ENCODE data around the gene ATF4. TPM values are rescaled to one million over a fixed set of nuclear protein-coding genes. Genes with fewer than 3 reads are reported as not detected.

The ATF4 gene
- total RNA-seq, 1 donor from 2014 or later, result 339 TPM

DNA sequence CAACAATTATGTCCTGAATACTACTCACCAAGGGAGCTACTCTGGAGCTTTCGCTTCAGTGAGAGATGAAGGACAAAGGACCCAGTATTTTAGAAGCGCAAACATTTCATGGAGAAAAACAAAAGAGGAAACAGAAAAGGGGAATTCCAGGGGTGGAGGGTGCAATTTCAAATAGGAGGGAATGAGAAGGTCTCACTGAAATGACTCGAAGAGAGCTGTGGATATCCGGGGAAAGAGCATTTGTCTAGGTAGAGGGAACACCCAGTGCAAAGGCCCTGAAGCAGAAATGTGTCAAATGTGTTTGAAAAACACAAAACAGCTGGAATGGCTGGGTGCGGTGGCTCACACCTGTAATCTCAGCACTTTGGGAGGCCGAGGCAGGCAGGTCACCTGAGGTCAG, 9.8 kb downstream of the ATF4 start:
- H3K27me3 Mint-ChIP-seq (ENCODE audit: low read depth), result no peaks in the 10 kb centered on the region
- DNase-seq (ENCODE audit: low spot score), result no peak
- H3K9me3 Mint-ChIP-seq, result no peaks in the 10 kb centered on the region
- peaks cover 65% of the 10 kb centered on the region for H3K36me3 Mint-ChIP-seq (ENCODE audit: low read depth)
- intact Hi-C loops (cut with micrococcal nuclease), result loop anchor here (5.0 kb wide), 3 partner anchors 402 to 1422 kb away; partner anchors contain the start of genes RBX1 and TNRC6B
- peak overlapping the region; percentile 31 for H3K27ac Mint-ChIP-seq
- peak overlapping the region; percentile 7 for H3K4me3 Mint-ChIP-seq (ENCODE audit: low read depth)
- peaks cover 59% of the 10 kb centered on the region for H3K4me1 Mint-ChIP-seq (ENCODE audit: low read depth)

DNA sequence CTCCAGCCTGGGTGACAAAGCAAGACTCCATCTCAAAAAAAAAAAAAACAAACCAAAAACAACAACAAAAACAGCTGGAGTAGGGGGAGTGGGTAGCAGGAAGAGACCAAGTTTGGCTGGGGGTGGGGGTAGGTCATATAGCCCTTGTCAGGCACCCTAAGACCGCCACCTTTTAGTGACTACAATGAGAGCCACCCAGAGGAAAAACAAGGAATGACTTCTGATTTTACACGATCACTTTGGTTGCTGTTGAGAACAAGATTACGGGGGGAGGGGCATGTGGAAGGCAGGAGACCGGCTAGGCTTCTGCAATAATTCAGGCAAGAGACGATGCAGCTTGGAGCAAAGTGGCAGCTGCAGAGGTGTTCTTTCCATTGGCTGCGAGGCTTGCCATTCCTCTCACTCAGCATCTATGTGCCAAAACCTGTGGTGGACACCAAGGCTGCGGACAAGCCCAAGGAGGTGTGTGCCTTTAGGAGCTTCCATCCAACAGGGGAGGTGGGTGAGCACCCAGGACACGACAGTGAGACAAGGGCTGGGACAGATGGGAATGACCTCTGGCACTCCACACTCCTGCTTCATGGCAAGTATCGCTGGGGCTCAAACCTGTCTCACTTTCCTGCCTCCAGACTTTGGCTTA, 10.4 kb downstream of the ATF4 start:
- DNase-seq (ENCODE audit: low spot score), result no peak

DNA sequence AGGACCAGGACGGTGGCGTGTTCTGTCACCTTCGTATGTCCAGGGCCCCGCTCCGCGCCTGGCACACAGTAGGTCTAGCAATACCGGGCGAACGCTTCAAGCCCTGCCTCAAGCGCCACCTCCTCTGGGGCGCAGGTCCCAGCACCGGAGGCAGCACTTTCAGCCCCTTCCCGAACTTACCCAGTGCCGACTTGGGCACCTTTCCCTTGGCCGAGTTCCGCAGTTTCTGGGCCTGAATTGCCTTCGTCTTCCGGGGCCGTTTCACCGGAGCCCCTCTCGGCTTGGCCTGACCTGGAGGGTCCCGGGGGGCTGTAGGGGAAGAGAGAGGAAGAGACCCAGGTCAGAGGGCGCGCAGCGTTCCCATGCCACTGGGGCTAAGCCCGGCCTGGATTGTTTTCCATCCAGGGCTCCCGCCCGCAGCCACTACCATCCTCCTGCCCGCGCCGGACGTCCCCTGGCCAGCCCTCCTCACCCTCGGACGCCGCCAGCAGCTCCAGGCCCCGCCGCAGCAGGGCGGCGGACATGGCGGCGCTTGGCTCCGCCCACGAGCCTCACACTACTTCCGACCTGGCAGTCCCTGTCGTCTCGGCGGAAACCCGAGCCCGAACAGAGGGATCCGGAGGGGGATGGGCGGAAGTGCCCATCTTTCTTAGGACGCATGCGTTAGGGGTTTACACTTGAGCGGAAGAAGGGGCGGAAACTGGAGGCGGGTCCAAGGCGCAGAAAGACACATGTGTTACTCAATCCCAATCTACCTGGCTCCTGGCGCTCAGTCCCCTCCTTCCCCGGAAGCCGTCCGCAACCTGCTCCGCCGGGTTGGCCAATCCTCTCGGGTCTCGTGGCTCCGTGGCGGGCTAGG, 12.1 kb downstream of the ATF4 start, which contains the start of gene RPS19BP1:
TSS of gene RPS19BP1 (minus strand) at position 534 of the 859 bp plus-strand sequence. CDS start at position 524, 10 bp downstream.
- peak within 1 kb of the TSS; percentile 96 for H3K4me3 Mint-ChIP-seq (ENCODE audit: low read depth)
- peaks cover 44% of the 10 kb centered on the region for H3K4me1 Mint-ChIP-seq (ENCODE audit: low read depth)
- peak; percentile 99 for DNase-seq (ENCODE audit: low spot score)
- peak within 1 kb of the TSS; percentile 90 for H3K27ac Mint-ChIP-seq
- peaks cover 52% of the 10 kb centered on the region for H3K36me3 Mint-ChIP-seq (ENCODE audit: low read depth)
- intact Hi-C loops (cut with micrococcal nuclease), result loop anchor here (1.0 to 5.0 kb wide), 8 partner anchors 12 to 1420 kb away; partner anchors contain the start of genes ADSL, ATF4, MIEF1 and RBX1
- H3K27me3 Mint-ChIP-seq (ENCODE audit: low read depth), result no peaks in the 10 kb centered on the region
- H3K9me3 Mint-ChIP-seq, result no peaks in the 10 kb centered on the region

More for the DNA sequence above, 10.4 kb downstream of the ATF4 start:
- intact Hi-C loops (cut with micrococcal nuclease), result loop anchor here (5.0 kb wide), 3 partner anchors 401 to 1421 kb away; partner anchors contain the start of genes RBX1 and TNRC6B
- Mint-ChIP-seq H3K4me3 (ENCODE audit: low read depth) (peak overlapping the region; percentile 96), H3K27me3 (ENCODE audit: low read depth) (no peaks in the 10 kb centered on the region), H3K36me3 (ENCODE audit: low read depth) (peaks cover 58% of the 10 kb centered on the region), H3K9me3 (no peaks in the 10 kb centered on the region), H3K4me1 (ENCODE audit: low read depth) (peaks cover 54% of the 10 kb centered on the region), H3K27ac (no peak overlapping the region)

DNA sequence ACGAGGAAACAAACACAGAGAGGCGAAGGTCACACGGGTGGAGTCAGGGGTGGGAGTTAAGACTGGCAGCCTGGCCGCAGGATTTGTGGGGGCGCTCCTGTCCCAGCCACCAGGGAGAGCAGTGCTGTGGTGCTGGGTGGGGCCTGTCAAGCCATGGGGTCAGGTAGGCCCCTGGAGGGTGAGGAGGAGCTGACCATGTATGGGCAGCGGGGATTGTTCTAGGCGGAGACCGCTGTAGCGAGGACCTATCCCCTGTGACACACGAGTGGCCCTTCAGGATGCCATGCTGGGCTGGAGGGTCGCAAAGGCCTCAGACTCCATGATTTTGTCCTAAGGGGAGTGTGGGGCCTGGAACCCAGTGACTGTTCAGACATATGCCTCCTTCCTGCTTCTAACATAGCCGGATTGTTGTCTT, 13.7 kb downstream of the ATF4 start:
- H3K4me1 Mint-ChIP-seq (ENCODE audit: low read depth), result peaks cover 36% of the 10 kb centered on the region

DNA sequence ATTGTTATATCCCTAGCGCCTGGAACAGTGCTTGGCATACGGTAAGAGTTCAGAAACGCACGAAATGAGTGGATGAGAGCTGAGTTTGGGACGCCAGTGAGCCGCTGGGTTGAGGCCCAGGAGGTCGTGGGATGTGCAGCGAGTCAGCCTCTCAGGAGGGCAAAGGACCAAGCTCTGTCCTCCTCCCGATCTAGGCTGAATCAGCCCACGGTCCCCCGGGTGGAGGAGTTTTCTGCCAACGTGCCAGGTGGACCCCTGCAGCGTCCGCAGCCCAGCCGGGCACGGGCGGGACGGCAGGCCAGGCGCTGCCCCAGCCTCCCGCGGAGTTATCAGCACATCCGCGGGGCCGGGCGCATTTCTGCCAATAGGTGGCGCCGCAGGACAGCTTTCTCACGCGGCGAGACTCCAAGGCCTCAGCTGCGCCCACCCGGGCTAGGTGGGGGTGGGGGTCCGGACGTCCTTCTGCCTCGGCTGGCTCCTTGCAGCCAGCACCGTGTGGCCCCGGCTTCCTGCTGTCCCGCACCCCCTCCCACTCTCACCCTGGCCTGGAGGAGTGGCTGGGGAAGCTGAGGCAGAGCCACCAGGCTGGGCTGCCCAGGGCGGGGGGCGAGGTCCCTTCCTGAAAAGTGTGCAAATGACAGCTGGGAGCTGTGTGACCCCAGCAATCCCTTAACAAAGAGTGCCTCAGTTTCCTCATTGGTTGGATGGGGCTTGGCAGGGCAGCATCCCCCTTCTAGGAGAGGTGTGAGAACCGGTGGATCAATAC, 14.4 kb downstream of the ATF4 start:
- no peaks in the 10 kb centered on the region for H3K27me3 Mint-ChIP-seq (ENCODE audit: low read depth)
- H3K4me1 Mint-ChIP-seq (ENCODE audit: low read depth), result peaks cover 30% of the 10 kb centered on the region
- no peak overlapping the region for H3K27ac Mint-ChIP-seq
- H3K4me3 Mint-ChIP-seq (ENCODE audit: low read depth), result no peak overlapping the region
- intact Hi-C loops (cut with micrococcal nuclease), result loop anchor here (5.0 kb wide), 3 partner anchors 398 to 1418 kb away; partner anchors contain the start of genes RBX1 and TNRC6B
- peak; percentile 62 for DNase-seq (ENCODE audit: low spot score)
- H3K9me3 Mint-ChIP-seq, result no peaks in the 10 kb centered on the region
- H3K36me3 Mint-ChIP-seq (ENCODE audit: low read depth), result peaks cover 28% of the 10 kb centered on the region

More for the DNA sequence above, 13.7 kb downstream of the ATF4 start:
- H3K4me3 Mint-ChIP-seq (ENCODE audit: low read depth), result no peak overlapping the region
- H3K9me3 Mint-ChIP-seq, result no peaks in the 10 kb centered on the region
- H3K36me3 Mint-ChIP-seq (ENCODE audit: low read depth), result peaks cover 35% of the 10 kb centered on the region
- no peak for DNase-seq (ENCODE audit: low spot score)
- H3K27ac Mint-ChIP-seq, result no peak overlapping the region
- H3K27me3 Mint-ChIP-seq (ENCODE audit: low read depth), result no peaks in the 10 kb centered on the region
- intact Hi-C loops (cut with micrococcal nuclease), result loop anchor here (5.0 kb wide), 3 partner anchors 398 to 1418 kb away; partner anchors contain the start of genes RBX1 and TNRC6B

DNA sequence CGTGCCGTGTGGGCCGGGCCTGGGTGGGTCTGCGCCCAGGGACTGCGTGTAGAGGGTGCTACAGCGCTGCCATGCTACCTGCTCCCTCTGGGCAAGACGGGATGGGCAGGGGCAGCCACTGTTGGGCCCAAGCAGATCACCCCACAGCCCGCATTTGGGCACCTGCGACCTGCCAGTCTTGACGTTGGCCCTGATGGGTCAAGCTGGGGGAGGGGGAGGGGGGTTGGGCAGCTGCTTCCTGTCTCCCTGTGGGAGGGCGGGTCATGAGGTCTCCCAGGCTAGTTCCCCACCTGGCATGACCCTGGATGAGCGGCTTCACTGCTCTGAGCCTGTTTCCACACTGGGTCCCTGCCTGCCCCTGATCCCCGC, 15.0 kb downstream of the ATF4 start:
- Mint-ChIP-seq H3K27me3 (ENCODE audit: low read depth) (no peaks in the 10 kb centered on the region), H3K36me3 (ENCODE audit: low read depth) (peaks cover 23% of the 10 kb centered on the region), H3K4me3 (ENCODE audit: low read depth) (no peak overlapping the region), H3K4me1 (ENCODE audit: low read depth) (peaks cover 24% of the 10 kb centered on the region), H3K9me3 (no peaks in the 10 kb centered on the region), H3K27ac (no peak overlapping the region)
- intact Hi-C loops (cut with micrococcal nuclease), result no loop called here
- DNase-seq (ENCODE audit: low spot score), result no peak

DNA sequence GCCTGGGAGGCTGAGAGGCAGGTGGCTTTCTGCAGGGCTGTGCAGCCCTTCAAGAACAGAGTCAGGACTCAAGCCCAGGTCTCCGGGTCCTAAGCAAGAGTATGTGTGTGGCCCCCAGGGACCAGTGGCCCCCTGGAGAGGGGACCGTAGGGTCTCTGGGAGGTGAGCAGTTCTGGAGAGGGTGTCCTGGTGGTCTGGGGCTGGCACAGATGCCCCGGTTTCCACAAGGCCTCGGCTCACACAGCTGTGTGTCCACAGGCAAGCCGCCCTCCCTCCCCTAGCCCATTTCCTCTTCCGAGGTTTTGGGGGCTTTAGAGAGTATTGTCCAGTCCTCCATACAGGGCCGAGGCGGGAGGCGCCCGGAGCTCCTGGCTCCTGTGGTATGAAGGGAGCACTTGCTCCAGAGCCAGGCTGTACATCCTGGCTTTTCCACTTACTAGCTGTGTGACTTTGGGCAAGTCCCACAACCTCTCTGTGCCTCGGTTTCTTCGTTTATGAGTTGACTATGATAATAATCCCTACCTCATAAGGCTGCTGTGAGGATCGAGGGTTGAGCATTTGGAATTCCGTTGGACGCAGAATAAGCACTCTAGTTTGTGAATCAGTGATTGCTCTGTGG, 15.6 kb downstream of the ATF4 start:
- Mint-ChIP-seq H3K36me3 (ENCODE audit: low read depth) (peaks cover 17% of the 10 kb centered on the region), H3K4me3 (ENCODE audit: low read depth) (no peak overlapping the region), H3K27me3 (ENCODE audit: low read depth) (no peaks in the 10 kb centered on the region), H3K4me1 (ENCODE audit: low read depth) (peaks cover 19% of the 10 kb centered on the region), H3K9me3 (no peaks in the 10 kb centered on the region), H3K27ac (no peak overlapping the region)
- DNase-seq (ENCODE audit: low spot score), result no peak
- intact Hi-C loops (cut with micrococcal nuclease), result loop anchor here (1.0 kb wide), 1 partner anchor 18 kb away; no protein-coding TSS in a partner anchor

DNA sequence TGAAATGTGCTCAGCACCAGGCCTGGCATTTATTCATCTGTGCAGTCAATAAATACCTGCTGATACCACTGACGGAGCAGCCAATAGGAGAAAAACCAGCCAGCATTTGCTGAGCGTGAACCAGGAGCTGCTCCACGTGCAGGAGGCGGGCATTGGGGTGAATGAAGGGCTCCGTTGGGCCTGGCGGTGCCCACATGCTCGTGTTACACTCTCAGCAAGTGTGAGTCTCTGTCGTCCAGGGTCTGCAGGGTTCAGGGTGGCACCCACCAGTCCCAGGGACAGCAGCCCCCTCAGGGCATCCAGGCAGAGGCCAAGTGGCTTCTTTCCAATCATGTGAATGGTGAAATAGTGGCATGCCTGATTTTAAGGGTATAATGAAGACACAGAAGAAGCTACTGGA, 16.3 kb downstream of the ATF4 start:
- Mint-ChIP-seq H3K4me1 (ENCODE audit: low read depth) (peaks cover 12% of the 10 kb centered on the region), H3K27me3 (ENCODE audit: low read depth) (peaks cover 2% of the 10 kb centered on the region), H3K36me3 (ENCODE audit: low read depth) (peaks cover 9% of the 10 kb centered on the region), H3K27ac (no peak overlapping the region), H3K9me3 (no peaks in the 10 kb centered on the region), H3K4me3 (ENCODE audit: low read depth) (no peak overlapping the region)
- intact Hi-C loops (cut with micrococcal nuclease), result loop anchor here (1.0 kb wide), 1 partner anchor 18 kb away; no protein-coding TSS in a partner anchor
- DNase-seq (ENCODE audit: low spot score), result no peak

DNA sequence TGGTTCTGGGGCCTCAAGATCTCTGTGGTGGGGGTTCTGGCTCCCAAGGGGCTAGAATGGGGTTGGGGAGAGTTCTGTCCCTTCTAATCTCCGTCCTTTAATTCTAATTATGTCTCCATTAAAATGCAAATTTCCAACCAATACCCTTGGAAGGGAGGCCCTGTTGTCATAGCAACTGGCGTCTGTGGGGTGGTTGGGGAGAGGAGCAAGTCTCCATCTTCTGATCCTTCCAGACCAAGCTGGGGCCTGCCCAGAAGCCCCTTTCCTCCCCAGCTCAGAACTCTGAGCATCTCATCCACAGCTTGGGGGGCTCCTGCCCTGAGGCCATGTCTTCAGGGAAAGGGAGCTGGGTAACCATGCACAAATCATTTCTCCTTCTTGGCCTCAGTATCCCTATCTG, 17.6 kb downstream of the ATF4 start:
- Mint-ChIP-seq H3K36me3 (ENCODE audit: low read depth) (no peaks in the 10 kb centered on the region), H3K27me3 (ENCODE audit: low read depth) (peaks cover 5% of the 10 kb centered on the region), H3K4me1 (ENCODE audit: low read depth) (peaks cover 5% of the 10 kb centered on the region), H3K4me3 (ENCODE audit: low read depth) (no peak overlapping the region), H3K27ac (no peak overlapping the region), H3K9me3 (no peaks in the 10 kb centered on the region)
- intact Hi-C loops (cut with micrococcal nuclease), result no loop called here
- no peak for DNase-seq (ENCODE audit: low spot score)

DNA sequence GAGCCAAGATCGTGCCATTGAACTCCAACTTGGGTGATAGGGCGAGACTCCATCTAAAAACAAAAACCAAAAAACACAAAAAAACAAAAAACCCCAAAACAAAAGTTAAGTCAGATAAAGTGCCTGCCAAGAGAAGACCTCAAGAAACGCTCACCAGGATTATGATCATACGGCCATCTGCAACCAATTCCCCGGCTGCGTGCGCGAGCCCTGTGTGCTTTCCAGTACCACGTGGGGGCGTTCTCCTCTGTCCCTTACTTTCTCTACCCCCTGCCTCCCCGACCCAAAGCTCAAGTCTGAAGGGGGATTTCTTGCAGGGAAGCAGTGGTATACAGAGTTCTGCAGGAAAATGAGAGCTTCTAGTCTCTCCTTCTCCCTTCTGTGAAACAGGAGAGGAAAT, 22.7 kb downstream of the ATF4 start:
- peaks cover 6% of the 10 kb centered on the region for H3K4me1 Mint-ChIP-seq (ENCODE audit: low read depth)
- no peak overlapping the region for H3K27ac Mint-ChIP-seq
- DNase-seq (ENCODE audit: low spot score), result no peak
- peaks cover 28% of the 10 kb centered on the region for H3K27me3 Mint-ChIP-seq (ENCODE audit: low read depth)
- no peaks in the 10 kb centered on the region for H3K9me3 Mint-ChIP-seq
- intact Hi-C loops (cut with micrococcal nuclease), result no loop called here
- no peaks in the 10 kb centered on the region for H3K36me3 Mint-ChIP-seq (ENCODE audit: low read depth)
- no peak overlapping the region for H3K4me3 Mint-ChIP-seq (ENCODE audit: low read depth)

DNA sequence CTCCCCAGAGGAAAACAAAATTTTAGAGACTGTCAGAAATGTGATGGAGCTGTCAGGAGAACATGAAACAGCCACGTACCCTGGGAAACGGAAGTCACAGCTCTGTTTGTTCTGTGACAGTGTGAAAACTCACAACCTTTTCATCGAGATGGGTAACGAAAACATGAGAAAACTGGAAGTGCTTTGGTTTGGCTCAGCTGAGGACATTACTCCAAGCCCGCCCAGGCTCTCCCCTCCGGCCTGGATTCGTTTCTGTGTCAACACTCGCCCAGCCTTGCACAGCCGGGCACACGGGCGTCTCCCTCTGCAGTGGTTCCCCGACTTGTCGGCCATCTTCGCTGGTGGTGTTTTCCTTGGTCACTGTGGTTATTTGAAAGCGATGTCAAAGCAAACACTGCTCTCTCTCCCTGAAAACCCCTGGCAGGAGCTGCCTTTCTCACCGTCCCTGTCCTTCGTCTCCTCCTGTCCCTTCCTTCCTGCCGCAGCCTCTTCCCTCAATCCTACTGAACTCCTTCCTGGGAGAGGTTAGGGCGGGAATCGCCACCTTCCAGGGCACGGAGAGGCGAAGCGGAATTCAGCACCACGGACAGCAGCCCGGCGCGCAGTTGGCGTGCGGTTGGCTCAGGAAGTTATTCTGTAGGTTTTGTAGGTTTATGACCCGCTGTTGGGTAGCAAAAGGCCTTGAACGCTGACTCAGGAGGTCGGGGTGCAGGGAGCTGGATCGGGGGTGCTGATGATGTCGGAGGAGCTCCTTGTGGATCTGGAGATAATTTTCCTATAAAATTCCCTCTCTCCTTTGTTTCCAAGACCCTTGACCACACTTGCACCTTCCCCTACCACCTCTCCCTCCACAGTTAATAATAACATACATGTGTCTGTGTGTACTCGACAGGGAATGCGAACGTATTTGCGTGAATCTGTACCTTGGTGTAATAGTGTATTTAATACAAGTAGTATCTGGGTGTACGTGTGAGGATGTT, 25.3 kb downstream of the ATF4 start:
- no peaks in the 10 kb centered on the region for H3K36me3 Mint-ChIP-seq (ENCODE audit: low read depth)
- H3K27me3 Mint-ChIP-seq (ENCODE audit: low read depth), result peaks cover 32% of the 10 kb centered on the region
- H3K4me1 Mint-ChIP-seq (ENCODE audit: low read depth), result peaks cover 6% of the 10 kb centered on the region
- H3K9me3 Mint-ChIP-seq, result no peaks in the 10 kb centered on the region
- peak; percentile 56 for DNase-seq (ENCODE audit: low spot score)
- intact Hi-C loops (cut with micrococcal nuclease), result no loop called here
- H3K27ac Mint-ChIP-seq, result no peak overlapping the region
- no peak overlapping the region for H3K4me3 Mint-ChIP-seq (ENCODE audit: low read depth)

Data from activated T-helper 2 cell treated with anti-CD3 and anti-CD28 coated beads, Interferon-gamma antibody, Interleukin-2, Interleukin-4, amounts not matched to agents 10 μg/mL and 5 μg/mL and 100 μg/mL, durations not matched to agents 14 hours and 24 hours and 36 hours (primary cell).